GM18868 (cell line): ENCODE data around the gene PTN.

ENCODE experiments used
- ATAC-seq: cut with Tn5 transposase; IDR thresholded peaks from one replicate; pipeline ENCODE4 v1.9.1; 2021; ENCODE audit warnings: mild to moderate bottlenecking, moderate library complexity; ENCODE audit not compliant: unreplicated experiment

Gene PTN, protein sequence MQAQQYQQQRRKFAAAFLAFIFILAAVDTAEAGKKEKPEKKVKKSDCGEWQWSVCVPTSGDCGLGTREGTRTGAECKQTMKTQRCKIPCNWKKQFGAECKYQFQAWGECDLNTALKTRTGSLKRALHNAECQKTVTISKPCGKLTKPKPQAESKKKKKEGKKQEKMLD

GRCh38 chr7:137343281-137343841 lies at the start of gene PTN:
TSS of gene PTN (minus strand) at chr7:137343733. CDS start at chr7:137254973, 88,760 bp downstream.
- ATAC-seq: no peak

DNA sequence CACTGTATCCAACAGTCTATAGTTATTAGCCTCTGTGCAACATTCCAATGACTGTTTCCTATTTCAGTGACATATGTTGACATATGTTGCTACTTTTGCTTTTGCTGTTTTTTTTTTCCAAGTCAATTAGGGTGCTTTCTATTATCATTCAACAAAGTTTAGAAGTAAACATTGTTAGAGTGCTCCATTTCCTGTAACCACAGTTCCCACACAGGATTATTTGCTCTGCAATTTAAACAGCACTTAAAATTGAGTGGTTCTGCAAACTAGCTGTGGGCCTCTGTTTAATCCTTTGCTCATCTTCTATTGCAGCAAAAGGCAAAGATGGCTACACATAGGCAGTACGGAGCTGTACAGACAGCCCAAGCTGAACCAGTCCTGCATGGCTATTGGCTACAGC lies 46.5 kb upstream of the PTN start:
- no peak for ATAC-seq

DNA sequence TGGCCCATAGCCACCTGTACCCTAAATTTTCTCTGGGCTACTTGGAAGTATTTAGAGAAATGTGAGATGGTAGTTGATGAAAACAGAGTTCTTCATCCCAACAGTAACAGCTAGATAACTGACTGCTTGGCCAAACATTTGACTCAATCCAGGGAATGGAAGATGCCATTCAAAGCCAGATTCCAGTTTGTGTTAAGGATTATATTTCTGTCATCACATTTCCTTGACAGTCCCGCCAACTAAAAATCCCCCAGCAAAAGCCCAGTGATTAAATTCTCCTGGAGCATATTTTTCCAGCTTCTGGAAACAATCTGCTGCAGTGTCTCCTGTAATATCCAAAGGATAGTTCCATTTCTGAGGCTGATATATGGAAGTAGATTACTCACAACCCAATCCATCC lies 45.4 kb upstream of the PTN start:
- no peak for ATAC-seq

- no peak for ATAC-seq
Observed at GRCh38 chr7:137386966-137387365, 43.4 kb upstream of the PTN start.

DNA sequence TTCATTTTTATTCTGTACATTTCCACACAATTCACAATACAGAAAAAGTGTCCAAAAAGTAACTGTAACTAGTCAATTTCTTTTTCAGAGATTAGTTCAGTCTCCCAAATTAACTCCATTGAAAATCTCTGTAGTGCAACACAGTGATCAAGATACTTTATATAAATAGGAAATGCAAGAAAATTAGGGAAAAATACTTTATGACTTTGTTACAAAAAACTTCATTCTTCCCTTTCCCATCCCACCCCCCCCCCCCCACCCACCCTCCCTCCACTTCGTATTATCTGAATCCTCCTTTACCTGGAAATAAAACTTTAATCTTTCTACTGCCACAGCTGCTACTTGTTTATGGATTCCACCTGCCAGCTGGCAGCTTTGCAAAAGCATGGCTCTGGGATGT lies 37.5 kb upstream of the PTN start:
- no peak for ATAC-seq

- ATAC-seq: no peak
Observed at GRCh38 chr7:137373507-137373906, 30.0 kb upstream of the PTN start.

DNA sequence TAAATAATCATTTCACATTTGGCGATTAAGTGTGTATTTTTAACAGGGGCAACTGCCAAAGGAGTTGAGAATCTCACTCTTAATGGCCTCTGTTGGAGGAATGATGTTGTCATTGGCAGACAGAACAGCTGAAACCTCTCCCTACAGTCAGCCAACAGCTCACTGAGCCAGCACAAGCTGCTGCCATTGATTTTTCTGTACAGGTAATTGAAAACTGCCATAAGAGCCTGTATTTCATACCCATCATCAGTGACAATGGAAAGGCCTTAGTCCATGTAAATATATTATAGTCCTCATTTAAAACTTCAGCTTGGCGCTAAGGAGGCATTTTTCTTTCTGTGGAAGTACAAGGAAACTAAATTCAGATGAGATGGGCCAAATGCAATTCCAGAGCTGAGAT lies 28.1 kb upstream of the PTN start:
- ATAC-seq: no peak

GRCh38 chr7:137366995-137367394 lies 23.5 kb upstream of the PTN start:
- ATAC-seq: no peak

DNA sequence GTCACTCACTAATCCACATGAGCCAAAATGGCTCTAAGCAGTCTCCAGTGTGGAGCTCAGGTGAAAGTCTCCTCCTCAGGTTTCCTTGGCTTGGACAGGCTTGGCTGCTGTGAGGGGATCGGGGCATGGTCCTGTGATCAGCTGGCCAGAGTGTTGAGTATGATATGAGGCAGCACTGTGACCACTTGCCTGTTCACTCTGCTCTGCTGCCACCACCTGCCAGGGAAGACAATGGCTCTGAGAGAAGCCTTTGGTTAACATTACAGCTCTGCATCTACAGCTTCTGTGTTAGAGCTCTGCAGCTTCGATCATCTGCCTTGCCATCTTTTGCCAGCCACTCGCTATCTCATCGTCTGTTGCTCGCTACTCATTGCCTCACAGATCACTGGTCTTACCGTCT lies 20.1 kb upstream of the PTN start:
- no peak for ATAC-seq

DNA sequence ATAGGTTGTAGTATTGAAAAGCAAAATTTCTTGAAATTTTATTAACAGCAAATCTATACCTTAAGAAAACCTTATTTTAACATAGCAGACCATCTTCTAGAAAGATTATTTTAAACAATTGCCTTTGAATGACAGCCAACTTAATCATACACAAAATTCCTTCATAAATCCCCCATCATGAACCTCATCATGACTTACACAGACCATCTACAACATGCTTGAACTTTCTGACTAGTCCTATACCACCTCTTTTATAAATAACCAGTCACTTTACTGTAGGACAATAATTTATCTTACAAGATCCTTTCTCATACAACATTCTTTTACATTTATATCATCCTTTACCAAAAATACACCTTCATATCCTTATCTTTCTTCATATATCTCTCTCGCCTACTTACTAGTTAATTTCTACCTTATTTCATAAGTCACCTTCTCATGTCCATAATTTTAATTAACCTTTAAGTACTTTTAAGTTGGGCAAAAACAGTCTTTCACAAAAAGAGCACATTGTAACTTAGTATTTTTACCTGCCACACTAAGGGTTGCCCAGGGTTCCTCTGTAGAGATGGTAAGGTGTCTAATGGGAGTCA lies 16.6 kb upstream of the PTN start:
- ATAC-seq: no peak

DNA sequence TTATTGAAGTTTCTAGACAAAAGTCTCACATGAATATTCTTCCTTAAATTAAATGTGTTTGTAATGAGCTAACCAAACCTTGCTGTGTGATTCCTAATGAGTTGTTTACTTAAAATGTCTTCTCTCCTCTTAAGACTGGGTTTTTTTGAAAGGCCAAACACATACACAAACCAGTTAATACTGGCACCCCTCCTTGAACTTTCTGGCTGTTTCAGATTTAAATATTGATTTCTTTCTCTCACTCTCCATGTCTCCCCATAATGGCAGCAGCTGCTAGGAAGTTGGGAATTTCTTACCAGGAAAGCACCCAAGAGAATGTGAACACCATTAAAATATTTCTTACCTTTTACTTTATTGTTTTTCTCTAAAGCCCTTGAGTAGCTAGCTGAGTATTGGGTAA lies 11.4 kb upstream of the PTN start:
- ATAC-seq: no peak

DNA sequence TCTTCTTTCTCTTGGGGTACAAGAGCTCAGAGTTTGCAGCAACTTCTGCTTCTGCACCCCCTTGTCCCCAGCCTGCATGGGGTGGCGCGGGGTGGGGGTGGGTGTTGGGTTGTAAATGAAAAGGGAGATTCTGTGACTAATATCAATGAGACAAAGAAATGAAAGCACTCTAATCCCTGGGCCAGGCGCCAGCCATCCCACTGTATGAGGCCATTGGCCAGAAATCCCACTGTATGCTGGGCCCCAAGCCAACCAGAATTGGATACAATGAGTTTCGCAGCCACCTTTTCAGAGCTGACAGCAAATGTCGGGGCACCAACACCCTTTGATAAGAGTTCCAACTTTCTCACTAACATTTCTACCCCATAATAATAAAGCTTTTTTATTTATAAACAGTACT lies 10.9 kb upstream of the PTN start:
- ATAC-seq: no peak

GRCh38 chr7:137351941-137352340 lies 8.4 kb upstream of the PTN start:
- ATAC-seq: no peak

DNA sequence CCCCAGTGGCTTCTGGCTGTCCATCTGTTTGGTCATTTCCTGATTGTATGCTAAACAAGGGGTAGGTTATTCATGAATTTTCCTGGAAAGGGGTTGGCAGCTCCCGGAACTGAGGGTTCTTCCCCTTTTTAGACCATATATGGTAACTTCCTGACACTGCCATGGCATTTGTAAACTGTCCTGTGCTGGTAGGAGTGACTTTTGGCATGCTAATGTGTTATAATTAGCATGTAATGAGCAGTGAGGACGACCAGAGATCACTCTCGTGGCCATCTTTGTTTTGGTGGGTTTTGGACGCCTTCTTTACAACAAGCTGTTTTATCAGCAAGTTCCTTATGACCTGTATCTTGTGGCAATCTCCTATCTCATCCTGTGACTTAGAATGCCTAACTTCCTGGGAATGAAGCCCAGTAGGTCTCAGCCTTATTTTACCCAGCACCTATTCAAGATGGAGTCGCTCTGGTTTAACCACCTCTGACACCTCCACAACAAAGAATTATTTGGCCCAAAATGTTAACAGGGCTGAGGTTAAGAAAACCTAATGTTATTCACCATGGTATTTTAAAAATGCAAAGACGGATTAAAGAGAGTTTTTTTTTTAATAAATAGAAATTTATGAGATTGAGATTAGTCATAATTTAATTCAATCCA lies 2.4 kb upstream of the PTN start:
- ATAC-seq: no peak

DNA sequence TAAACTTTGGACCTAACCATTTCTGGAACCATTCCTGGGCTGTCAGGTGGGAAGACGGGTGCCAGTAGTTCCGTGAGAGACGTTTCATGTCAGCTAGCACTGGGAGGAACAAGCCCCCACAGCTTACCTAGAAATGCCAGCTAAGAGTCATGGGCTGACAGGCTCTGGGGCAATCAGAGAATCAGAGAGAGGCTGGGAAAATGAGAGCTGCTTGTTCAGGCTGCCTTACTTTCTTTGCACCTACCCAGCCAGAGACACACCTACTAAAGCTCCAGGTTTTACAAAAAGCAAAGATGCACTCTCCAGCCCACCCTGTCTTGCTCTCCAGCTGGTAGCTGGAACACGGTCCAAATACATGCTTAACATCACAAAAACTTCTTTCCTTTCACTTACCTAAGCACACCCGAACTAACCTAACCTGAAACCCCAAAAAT lies 688 bp downstream of the PTN start:
- no peak for ATAC-seq

- no peak for ATAC-seq
Observed at GRCh38 chr7:137342265-137342664, 1.3 kb downstream of the PTN start.

- ATAC-seq: no peak
Observed at GRCh38 chr7:137337902-137338301, 5.6 kb downstream of the PTN start.

DNA sequence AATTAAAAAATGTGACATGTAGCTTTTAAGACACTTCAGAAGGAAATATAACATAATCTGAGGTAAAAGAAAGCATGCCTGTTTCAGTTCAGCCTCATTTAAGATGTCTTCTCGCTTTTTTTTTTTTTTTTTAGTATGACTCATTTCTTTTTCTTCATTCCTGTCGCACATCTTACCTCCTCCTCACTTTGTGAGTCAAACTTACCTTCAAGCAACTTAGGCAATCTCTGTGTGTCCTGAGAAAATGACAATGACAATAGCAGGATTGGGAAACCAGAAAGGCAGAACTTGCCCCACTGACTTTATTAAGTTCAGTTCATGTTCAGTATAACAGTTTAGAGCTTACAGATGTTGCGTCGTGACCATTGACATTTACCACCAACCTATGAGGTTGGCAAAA lies 7.7 kb downstream of the PTN start:
- no peak for ATAC-seq

DNA sequence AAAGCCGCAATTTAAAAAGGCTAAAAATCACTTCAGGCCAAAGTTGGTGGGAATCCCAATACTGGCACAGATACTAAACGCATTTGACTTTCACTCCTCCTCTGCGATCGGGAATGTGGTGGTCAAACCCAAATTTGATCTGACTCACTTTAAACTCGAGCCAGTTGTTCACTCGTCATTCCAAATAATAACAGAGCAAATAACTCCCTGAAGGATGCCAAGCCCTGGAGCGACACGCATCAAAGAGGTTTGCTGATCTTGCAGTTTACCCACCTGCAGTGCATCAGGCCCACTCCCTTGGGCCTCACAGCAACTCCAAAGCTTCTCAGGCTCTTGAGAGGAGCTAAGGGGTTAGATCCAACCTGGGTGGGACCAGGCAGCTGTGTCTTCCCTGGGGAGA lies 12.2 kb downstream of the PTN start:
- ATAC-seq: no peak

- ATAC-seq: no peak
Observed at GRCh38 chr7:137329411-137329810, 14.1 kb downstream of the PTN start.

GRCh38 chr7:137328373-137329120 lies 15.0 kb downstream of the PTN start:
- no peak for ATAC-seq

DNA sequence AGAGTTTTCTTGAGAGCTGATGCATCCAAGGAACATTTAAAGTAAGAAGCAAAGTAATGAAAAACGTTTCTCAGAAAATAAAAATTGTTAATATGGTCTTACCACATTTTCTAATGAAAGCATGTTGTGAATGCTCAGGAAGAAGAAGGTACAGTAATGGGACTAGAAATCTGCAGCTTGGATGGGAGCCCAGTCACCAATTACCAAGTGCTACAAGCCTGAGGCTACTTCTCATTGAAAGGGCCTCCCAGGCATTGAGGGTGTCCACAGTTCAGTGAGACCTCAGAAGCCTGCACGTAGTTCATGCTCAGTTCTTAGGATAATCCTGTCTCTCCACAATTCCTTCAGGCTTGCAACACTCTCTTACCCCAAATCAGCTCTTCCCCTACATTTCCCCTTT lies 17.6 kb downstream of the PTN start:
- no peak for ATAC-seq
